NCI-H2196 (cell line): Measurements from ENCODE around the gene ZNRF1.
"Not testable (repeated sequence)": the region's sequence is repeated elsewhere in the genome, so short reads cannot be mapped to it uniquely, and the experiment has no call there.

Source experiments
- DNase-seq: peaks from one replicate; lab custom pipeline; 2025; ENCODE audit not compliant: unreplicated experiment; lab: John Stamatoyannopoulos, UW

Gene ZNRF1

GRCh38 chr16:75000481-75001081 is 1.8 kb downstream of the ZNRF1 start:
- DNase-seq, result no peak

- DNase-seq, result no peak
These were observed 3.6 kb downstream of the ZNRF1 start for GRCh38 chr16:75002474-75002873.

- no peak for DNase-seq
These were observed 5.1 kb downstream of the ZNRF1 start for GRCh38 chr16:75003931-75004330.

DNA sequence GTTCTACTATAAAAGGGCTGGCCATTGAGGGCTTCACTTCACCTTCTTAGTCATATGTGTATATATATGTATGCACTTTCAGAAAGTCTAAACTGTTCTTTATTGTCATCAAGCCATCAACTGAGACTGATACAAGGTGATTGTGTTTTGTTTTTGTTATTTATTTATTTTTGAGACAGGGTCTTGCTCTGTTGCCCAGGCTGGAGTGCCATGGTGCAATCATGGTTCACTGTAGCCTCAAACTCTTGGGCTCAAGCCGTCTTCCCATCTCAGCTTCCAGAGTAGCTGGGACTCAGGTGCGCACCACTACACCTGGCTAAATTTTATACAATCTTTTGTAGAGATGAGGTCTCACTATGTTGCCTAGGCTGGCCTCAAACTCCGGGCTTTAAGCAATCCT is 5.6 kb downstream of the ZNRF1 start:
- no peak for DNase-seq

DNA sequence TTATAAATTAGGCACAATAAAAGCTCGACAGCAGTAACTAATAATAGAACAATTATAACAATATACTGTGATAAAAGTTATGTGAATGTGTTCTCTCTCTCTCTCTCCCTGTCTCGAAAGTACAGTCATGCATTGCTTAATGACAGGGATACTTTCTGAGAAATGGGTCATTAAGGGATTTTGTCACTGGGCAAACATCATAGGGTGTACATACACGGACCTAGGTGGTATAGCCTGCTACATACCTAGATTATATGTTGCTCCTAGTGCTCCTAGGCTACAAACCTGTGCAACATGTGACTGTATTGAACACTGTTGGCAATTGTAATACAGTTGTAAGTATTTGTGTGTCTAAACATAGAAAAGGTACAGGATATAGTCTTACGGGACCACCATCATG is 6.9 kb downstream of the ZNRF1 start:
- DNase-seq, result no peak

DNA sequence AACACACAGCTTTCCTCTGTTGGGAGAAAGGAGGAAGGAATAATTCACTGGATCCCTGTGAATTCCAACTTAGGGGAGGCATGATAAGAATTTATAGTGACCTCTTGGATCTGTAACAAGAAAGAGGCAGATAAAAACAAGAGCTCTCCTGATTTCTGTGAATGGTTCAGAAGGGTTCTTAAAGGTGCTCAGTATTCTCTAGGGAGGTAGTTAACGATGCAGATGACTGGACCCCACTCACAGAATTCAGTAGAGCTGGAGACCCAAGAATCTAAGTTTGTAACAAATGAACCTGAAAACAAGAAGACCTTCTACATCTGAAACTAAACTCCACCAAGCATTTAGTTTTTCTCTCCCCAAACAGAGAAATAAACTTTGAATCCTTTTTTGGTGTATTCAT is 8.6 kb downstream of the ZNRF1 start:
- no peak for DNase-seq

DNA sequence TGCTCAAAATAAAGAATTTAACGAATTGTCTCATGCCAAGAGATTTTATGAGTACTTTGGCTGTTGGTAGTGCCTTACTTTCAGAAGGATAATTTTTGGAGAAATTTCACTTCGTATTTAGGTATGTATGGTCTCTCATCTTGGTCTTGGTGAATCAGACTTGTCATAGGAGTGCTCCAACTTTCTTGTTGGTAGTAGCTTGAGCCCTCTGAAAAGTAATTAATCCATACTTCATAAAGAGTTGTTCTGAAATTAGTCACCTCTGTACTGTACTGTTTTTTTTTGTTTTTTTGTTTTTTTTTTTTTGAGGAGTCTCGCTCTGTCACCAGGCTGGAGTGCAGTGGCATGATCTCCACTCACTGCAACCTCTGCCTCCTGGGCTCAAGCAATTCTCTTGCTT is 11.6 kb downstream of the ZNRF1 start:
- no peak for DNase-seq

DNA sequence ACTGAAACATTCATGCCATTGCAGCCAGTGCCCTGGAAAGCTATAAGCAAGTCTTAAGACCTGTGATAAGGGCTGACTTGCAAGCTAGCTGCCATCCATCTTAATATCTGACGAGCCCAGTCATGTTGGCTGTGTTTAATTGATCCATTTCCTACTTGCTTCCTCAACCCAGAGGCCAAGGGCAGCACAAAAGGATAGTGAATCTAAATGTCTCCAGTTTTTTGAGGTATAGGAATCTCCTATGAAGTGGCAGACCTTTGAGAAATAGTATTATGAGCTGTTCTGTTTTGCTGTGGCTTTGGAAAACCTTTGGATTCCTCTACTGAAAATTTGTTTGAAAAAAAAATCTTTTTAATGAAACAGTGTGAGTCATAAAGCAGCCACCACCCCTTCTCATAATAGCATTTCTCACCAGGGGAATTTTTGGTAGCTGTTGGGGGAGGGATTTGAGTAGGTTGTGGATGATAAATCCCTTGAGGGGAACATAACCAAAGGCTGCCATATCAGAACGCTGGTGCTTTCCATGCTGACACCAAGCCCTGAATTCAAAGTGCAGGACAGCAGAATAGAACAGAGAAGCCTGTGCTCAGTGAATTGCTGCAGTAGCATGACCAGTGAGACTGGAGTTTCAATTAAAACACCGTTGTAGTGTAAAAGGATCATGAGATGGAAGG is 12.9 kb downstream of the ZNRF1 start:
- no peak for DNase-seq

DNA sequence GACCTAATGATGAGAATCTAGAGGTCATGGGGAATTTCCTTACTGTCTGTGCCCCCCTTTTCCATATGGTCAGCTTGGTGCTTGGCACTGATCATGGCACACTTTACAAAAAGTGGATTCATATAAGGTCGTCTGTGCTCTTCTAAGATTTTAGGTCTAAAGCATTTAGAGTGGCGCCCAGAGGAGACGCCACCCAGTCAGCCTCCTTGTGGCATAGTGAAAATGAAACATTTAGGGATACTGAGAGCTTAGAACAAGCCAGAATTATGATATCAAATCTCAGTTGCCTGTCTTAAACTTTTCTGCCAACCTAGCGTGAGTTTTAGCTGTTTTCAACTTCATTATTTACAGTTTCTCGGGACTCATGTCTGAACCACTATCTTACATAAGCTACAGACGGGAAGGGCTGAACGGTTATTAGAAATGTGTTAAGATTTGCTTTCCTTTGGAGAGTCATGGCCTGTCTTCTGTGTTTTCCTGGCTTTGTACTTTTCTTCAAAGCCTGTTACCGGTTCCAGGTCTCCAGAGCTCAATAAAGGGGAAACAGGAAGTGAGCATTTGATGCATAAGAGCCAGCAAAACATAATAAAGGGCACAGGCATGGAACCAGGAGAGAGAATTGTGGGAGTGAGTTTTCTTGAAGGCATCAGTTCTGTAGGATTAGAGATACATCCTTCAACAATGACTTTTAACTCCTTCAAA is 13.7 kb downstream of the ZNRF1 start:
- no peak for DNase-seq

DNA sequence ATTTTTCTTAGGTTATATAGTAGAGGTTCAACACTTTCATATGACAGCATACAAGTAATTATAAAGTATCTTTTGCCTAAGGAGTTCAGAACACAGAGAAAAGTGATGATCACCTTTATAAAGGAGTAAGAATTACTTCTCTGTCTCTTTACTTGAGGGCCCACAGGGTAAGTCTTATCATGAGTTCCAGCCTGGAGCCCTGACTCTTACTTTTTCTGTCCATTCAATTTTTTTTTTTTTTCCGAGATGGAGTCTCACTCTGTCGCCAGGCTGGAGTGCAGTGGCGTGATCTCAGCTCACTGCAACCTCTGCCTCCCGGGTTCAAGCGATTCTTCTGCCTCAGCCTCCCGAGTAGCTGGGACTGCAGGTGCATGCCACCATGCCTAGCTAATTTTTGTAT is 14.3 kb downstream of the ZNRF1 start:
- DNase-seq, result not testable (repeated sequence)

DNA sequence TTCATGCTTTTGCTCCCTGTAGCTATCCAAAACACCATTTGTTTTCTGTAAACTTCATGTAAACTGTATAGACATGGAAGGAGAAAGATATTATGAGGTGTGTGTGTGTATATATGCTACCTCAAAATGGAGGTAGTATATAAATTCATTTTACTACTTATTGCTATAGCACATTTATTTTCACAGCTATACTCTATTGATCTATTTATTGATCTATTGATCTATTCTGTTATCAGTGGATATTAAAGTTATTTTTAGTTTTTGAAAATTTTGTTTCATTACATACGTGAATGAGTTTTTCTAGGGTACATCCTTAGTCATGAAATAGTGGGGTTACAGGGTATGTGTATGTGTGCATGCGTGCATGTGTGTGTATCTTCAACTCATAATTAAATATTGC is 15.5 kb downstream of the ZNRF1 start:
- no peak for DNase-seq

GRCh38 chr16:75016451-75017081 is 17.7 kb downstream of the ZNRF1 start:
- not testable (repeated sequence) for DNase-seq

DNA sequence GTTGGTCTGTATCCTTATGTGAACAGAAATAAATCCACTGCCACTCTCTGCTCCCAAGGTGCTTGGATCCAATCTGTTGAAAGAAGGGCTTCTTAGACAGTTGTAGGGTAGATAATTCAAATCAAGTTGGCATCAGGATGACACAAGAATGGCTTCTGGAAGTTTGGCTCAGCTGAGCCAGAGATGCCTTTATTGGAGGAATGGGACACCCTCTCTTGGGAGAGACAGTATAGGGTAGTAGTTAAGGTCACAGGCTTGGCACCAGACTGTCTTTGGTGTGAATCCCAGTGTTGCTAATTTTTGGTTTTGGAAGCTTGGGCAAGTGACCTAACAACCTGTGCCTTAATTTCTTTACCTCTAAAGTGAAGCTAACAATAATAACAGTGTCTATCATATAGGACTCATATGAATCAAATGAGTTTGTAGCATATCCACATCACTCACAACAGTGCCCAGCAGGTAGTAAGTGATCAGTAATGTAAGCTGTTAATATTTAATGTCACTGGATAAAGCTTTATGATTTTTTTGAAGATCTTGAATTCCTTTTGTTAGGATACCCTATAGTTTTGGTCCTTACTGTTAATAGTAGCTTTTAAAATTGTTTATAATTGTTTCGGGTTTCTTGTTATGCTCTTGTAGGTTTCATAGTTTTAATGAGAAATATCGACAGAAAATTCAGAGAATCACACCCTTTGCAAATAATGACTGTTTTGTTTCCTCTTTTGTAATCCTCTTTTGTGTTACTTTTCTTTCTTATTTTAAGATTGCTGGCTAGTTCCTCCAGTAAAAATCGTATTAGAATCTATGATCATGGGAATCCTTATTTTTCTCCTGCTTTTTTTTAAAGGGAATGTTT is 19.1 kb downstream of the ZNRF1 start:
- no peak for DNase-seq

DNA sequence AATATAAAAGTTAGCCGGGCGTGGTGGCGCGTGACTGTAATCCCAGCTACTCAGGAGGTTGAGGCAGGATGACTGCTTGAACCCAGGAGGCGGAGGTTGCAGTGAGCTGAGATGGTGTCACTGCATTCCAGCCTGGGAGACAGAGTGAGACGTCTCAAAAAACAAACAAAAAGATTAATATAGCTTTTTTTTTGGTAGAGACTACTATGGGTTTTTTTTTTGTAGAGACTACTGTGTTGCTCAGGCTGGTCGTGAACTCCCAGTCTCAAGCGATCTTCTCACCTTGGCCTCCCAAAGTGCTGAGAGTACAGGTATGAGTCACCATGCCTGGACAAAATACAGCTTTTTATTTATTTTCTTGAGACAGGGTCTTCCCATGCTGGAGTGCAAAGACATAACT is 20.2 kb downstream of the ZNRF1 start:
- DNase-seq, result no peak

GRCh38 chr16:75019586-75019985 is 20.8 kb downstream of the ZNRF1 start:
- DNase-seq, result no peak

- DNase-seq, result no peak
These were observed 22.6 kb downstream of the ZNRF1 start for GRCh38 chr16:75021410-75021809.

- no peak for DNase-seq
These were observed 23.7 kb downstream of the ZNRF1 start for GRCh38 chr16:75022567-75022966.

GRCh38 chr16:75023009-75023408 is 24.2 kb downstream of the ZNRF1 start:
- no peak for DNase-seq

GRCh38 chr16:75024182-75024581 is 25.4 kb downstream of the ZNRF1 start:
- no peak for DNase-seq

DNA sequence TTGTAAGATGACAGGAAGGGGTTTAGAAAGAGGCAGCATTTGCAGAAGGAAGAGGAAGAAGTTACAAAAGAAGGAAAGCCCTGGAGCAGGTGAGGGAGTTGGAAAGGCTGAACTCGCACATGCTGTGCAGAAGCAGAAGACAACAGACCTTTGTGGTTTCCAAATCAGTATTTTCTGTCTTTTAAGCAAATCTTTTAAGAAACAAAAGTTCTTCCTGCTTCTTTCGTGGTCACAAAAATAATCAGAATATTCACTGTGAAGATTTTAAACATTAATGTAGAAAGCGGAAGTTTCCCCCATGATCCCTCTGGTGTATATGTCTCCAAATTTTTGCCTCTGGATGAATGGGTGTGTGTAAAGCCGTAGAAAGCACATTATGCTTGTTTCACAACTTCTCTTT is 25.8 kb downstream of the ZNRF1 start:
- DNase-seq, result no peak

- no peak for DNase-seq
These were observed 26.9 kb downstream of the ZNRF1 start for GRCh38 chr16:75025761-75026160.
